Kidney (tissue), 14 donors: ENCODE results near the gene PCDHGA7. TPM values are rescaled to one million over a fixed set of nuclear protein-coding genes. Genes with fewer than 3 reads are reported as not detected.
A peak's percentile ranks its signal among the peaks of the same experiment; 100 is the strongest.
"Not testable (repeated sequence)": the region's sequence is repeated elsewhere in the genome, so short reads cannot be mapped to it uniquely, and the experiment has no call there.

Experiments used
- DNase-seq, 5 donors: peaks; one replicate each; pipeline ENCODE4 v3.0.0-alpha.2; 2013 to 2020
- FAIRE-seq: peaks from 2 replicates; lab custom pipeline; 2012; peaks lifted over from hg19 to GRCh38; lab: Jason Lieb, UNC
- H3K27ac ChIP-seq, 2 donors: one replicate each; pipeline ENCODE4 v1.7.0; 2013; ENCODE audit warnings: low read depth in 2 of 2, low read length in 2 of 2, inconsistent platforms in 1 of 2
- H3K27me3 ChIP-seq: one replicate; pipeline ENCODE4 v1.7.1; 2013; ENCODE audit warnings: low read length, inconsistent platforms; ENCODE audit not compliant: control insufficient read depth, insufficient read depth
- H3K36me3 ChIP-seq, 3 donors: one replicate each; pipeline versions ENCODE4 v1.7.0 to v1.7.1; 2013; ENCODE audit warnings: low read length in 3 of 3, control low read depth in 1 of 3, inconsistent platforms in 1 of 3; ENCODE audit not compliant: insufficient read depth in 3 of 3, control insufficient read depth in 2 of 3
- H3K4me1 ChIP-seq, 3 donors: one replicate each; pipeline versions ENCODE4 v1.7.0 to v1.7.1; 2013; ENCODE audit warnings: low read length in 3 of 3, inconsistent platforms in 1 of 3, low read depth in 1 of 3; ENCODE audit not compliant: control insufficient read depth in 2 of 3, insufficient read depth in 2 of 3
- H3K4me3 ChIP-seq, 3 donors: one replicate each; pipeline versions ENCODE4 v1.7.0 to v1.8.1; 2013; ENCODE audit warnings: low read length in 3 of 3, control low read depth in 1 of 3, inconsistent platforms in 1 of 3
- H3K9ac ChIP-seq, 3 donors: one replicate each; pipeline versions ENCODE4 v1.7.0 to v1.7.1; 2013; ENCODE audit warnings: low read length in 3 of 3, control low read depth in 1 of 3, inconsistent platforms in 1 of 3
- H3K9me3 ChIP-seq, 3 donors: one replicate each; pipeline versions ENCODE4 v1.7.0 to v1.7.1; 2013; ENCODE audit warnings: low read length in 3 of 3, control low read depth in 1 of 3, inconsistent platforms in 1 of 3; ENCODE audit not compliant: control insufficient read depth in 2 of 3, insufficient read depth in 1 of 3
- CTCF ChIP-seq: IDR thresholded peaks from 3 replicates; pipeline ENCODE4 v1.5.1; 2012; ENCODE audit warnings: mild to moderate bottlenecking, moderate library complexity, borderline replicate concordance; ENCODE audit not compliant: insufficient read depth; ENCODE audit errors: extremely low read depth
- intact Hi-C: fragments of 100-400 bp; cut with DNase I; formaldehyde crosslinking; loops from one replicate; pipeline ENCODE4 v1.11.1; 2022
- polyA plus RNA-seq: library from polyadenylated mRNA; stranded (reverse); fragments of 350-450 nt; fragmentation: Illumina TruSeq; extraction: RNeasy Lipid Tissue Mini Kit (QIAGEN cat#74804); gene quantifications from one replicate; pipeline ENCODE4 v1.2.3, GENCODE V29; 2014; ENCODE audit warnings: low read depth, low replicate concordance; ENCODE audit not compliant: insufficient read depth
- total RNA-seq: library from RNA; stranded (reverse); fragmentation: NEBNext Ultra II Directional; extraction: Animal tissue kit (Norgen Biotek cat#: 25700); gene quantifications from one replicate; pipeline ENCODE4 v1.2.1, GENCODE V29; 2021
- donor health status: control.
- donor health status: control.
- donor health status: control.
- donor health status: control.
- donor health status: control.
- donor health status: DM: yes; HTN: yes; CAD: no.
- donor health status: Normal renal cell carcinoma (clear cell type).

The PCDHGA7 gene
- total and polyA plus RNA-seq, 2 donors from 2014 or later, result 0.49 to 4.1 TPM

DNA sequence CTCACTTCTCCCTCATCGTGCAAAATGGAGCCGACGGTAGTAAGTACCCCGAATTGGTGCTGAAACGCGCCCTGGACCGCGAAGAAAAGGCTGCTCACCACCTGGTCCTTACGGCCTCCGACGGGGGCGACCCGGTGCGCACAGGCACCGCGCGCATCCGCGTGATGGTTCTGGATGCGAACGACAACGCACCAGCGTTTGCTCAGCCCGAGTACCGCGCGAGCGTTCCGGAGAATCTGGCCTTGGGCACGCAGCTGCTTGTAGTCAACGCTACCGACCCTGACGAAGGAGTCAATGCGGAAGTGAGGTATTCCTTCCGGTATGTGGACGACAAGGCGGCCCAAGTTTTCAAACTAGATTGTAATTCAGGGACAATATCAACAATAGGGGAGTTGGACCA lies 48.7 kb downstream of the PCDHGA7 start:
- no peak overlapping the region for H3K27ac ChIP-seq
- peak overlapping the region in 1 of 3 donors; percentile 39 for H3K4me3 ChIP-seq
- H3K36me3 ChIP-seq, result no peaks in the 10 kb centered on the region
- no peak for TF ChIP-seq CTCF
- H3K9ac ChIP-seq, result no peak overlapping the region
- FAIRE-seq, result no peak
- H3K4me1 ChIP-seq, result no peaks in the 10 kb centered on the region
- intact Hi-C loops, result no loop called here
- DNase-seq, result no peak
- H3K27me3 ChIP-seq, result no peaks in the 10 kb centered on the region
- H3K9me3 ChIP-seq, result peaks cover 5 to 65% (median 25%) of the 10 kb centered on the region in 3 donors

- H3K36me3 ChIP-seq, FAIRE-seq, DNase-seq, H3K9ac ChIP-seq, H3K27me3 ChIP-seq, H3K27ac ChIP-seq, intact Hi-C loops, H3K4me1 ChIP-seq: not testable (repeated sequence)
- Histone ChIP-seq H3K4me3 (peak overlapping the region in 1 of 3 donors; percentile 39), H3K9me3 (peaks cover 3 to 62% (median 19%) of the 10 kb centered on the region in 3 donors)
Observed at GRCh38 chr5:141432308-141432707, 49.8 kb downstream of the PCDHGA7 start.

DNA sequence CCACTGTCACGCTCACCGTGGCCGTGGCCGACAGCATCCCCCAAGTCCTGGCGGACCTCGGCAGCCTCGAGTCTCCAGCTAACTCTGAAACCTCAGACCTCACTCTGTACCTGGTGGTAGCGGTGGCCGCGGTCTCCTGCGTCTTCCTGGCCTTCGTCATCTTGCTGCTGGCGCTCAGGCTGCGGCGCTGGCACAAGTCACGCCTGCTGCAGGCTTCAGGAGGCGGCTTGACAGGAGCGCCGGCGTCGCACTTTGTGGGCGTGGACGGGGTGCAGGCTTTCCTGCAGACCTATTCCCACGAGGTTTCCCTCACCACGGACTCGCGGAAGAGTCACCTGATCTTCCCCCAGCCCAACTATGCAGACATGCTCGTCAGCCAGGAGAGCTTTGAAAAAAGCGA lies 50.2 kb downstream of the PCDHGA7 start:
- FAIRE-seq, H3K36me3 ChIP-seq, H3K27me3 ChIP-seq, H3K4me3 ChIP-seq, intact Hi-C loops, H3K27ac ChIP-seq, DNase-seq, H3K9ac ChIP-seq, H3K4me1 ChIP-seq: not testable (repeated sequence)
- H3K9me3 ChIP-seq, result peaks cover 2 to 57% (median 16%) of the 10 kb centered on the region in 3 donors

DNA sequence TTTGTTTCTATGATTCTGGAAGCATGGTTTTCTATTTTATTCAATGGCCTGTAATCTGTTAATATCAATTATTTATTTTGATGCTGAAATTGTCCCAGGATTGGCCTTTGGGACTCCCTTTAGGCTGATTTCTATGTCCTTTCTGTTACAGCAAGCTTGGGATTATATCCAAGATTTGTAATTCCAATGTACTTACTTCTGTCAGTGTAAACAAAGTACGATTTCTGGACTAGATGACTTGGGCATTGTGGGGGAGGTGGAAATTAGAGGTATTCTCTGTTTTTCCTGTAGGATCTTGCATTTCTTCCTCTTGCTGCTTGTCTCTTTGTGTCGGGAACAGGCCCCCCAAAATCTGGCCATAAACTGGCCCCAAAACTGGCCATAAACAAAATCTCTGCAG lies 51.5 kb downstream of the PCDHGA7 start:
- no peak overlapping the region for H3K9ac ChIP-seq
- FAIRE-seq (no peak), DNase-seq (no peak)
- H3K9me3 ChIP-seq, result peaks cover 2 to 48% (median 16%) of the 10 kb centered on the region in 3 donors
- no peaks in the 10 kb centered on the region for H3K27me3 ChIP-seq
- no peak overlapping the region for H3K4me3 ChIP-seq
- no peaks in the 10 kb centered on the region for H3K36me3 ChIP-seq
- no peak for TF ChIP-seq CTCF
- intact Hi-C loops, result no loop called here
- no peak overlapping the region for H3K27ac ChIP-seq
- H3K4me1 ChIP-seq, result no peaks in the 10 kb centered on the region

Other genes with a start within 250 kb of the PCDHGA7 start
Only the 30 nearest of the 36 such genes appear.
- gene PCDHB9, start 195.6 kb upstream of the PCDHGA7 start, total RNA-seq, result 2.4 TPM
- gene PCDHB9, start 195.6 kb upstream of the PCDHGA7 start, polyA plus RNA-seq, result 0.47 TPM
- gene PCDHB10, start 190.4 kb upstream of the PCDHGA7 start, total RNA-seq, result 2.3 TPM
- 0.73 TPM for gene PCDHB10, start 190.4 kb upstream of the PCDHGA7 start, polyA plus RNA-seq
- gene PCDHB11, start 183.1 kb upstream of the PCDHGA7 start, total RNA-seq, result 4.3 TPM
- 0.47 TPM for gene PCDHB11, start 183.1 kb upstream of the PCDHGA7 start, polyA plus RNA-seq
- gene PCDHB12, start 174.0 kb upstream of the PCDHGA7 start, total RNA-seq, result 2.5 TPM
- gene PCDHB12, start 174.0 kb upstream of the PCDHGA7 start, polyA plus RNA-seq, result 0.77 TPM
- gene PCDHB13, start 168.8 kb upstream of the PCDHGA7 start, total RNA-seq, result 5.9 TPM
- 0.86 TPM for gene PCDHB13, start 168.8 kb upstream of the PCDHGA7 start, polyA plus RNA-seq
- 6.2 TPM for gene PCDHB14, start 159.4 kb upstream of the PCDHGA7 start, total RNA-seq
- 2.0 TPM for gene PCDHB14, start 159.4 kb upstream of the PCDHGA7 start, polyA plus RNA-seq
- gene PCDHB15, start 137.3 kb upstream of the PCDHGA7 start, total RNA-seq, result 6.0 TPM
- gene PCDHB15, start 137.3 kb upstream of the PCDHGA7 start, polyA plus RNA-seq, result 1.8 TPM
- 0.94 TPM for gene SLC25A2, start 78.7 kb upstream of the PCDHGA7 start, total RNA-seq
- gene SLC25A2, start 78.7 kb upstream of the PCDHGA7 start, polyA plus RNA-seq, result not detected
- 73.5 TPM for gene TAF7, start 62.0 kb upstream of the PCDHGA7 start, total RNA-seq
- 71.3 TPM for gene TAF7, start 62.0 kb upstream of the PCDHGA7 start, polyA plus RNA-seq
- gene PCDHGA1, start 52.2 kb upstream of the PCDHGA7 start, total RNA-seq, result 0.69 TPM
- 0.19 TPM for gene PCDHGA1, start 52.2 kb upstream of the PCDHGA7 start, polyA plus RNA-seq
- gene PCDHGA2, start 44.0 kb upstream of the PCDHGA7 start, total RNA-seq, result 4.7 TPM
- gene PCDHGA2, start 44.0 kb upstream of the PCDHGA7 start, polyA plus RNA-seq, result 0.73 TPM
- 4.0 TPM for gene PCDHGA3, start 38.9 kb upstream of the PCDHGA7 start, total RNA-seq
- 0.22 TPM for gene PCDHGA3, start 38.9 kb upstream of the PCDHGA7 start, polyA plus RNA-seq
- gene PCDHGB1, start 32.6 kb upstream of the PCDHGA7 start, total RNA-seq, result 2.9 TPM
- gene PCDHGB1, start 32.6 kb upstream of the PCDHGA7 start, polyA plus RNA-seq, result 0.37 TPM
- gene PCDHGA4, start 27.7 kb upstream of the PCDHGA7 start, total RNA-seq, result 3.9 TPM
- gene PCDHGA4, start 27.7 kb upstream of the PCDHGA7 start, polyA plus RNA-seq, result 0.13 TPM
- 4.0 TPM for gene PCDHGB2, start 22.7 kb upstream of the PCDHGA7 start, total RNA-seq
- not detected for gene PCDHGB2, start 22.7 kb upstream of the PCDHGA7 start, polyA plus RNA-seq
- 2.8 TPM for gene PCDHGA5, start 18.6 kb upstream of the PCDHGA7 start, total RNA-seq
- not detected for gene PCDHGA5, start 18.6 kb upstream of the PCDHGA7 start, polyA plus RNA-seq
- gene PCDHGB3, start 12.5 kb upstream of the PCDHGA7 start, total RNA-seq, result 4.4 TPM
- gene PCDHGB3, start 12.5 kb upstream of the PCDHGA7 start, polyA plus RNA-seq, result 0.15 TPM
- gene PCDHGA6, start 8.9 kb upstream of the PCDHGA7 start, total RNA-seq, result 7.2 TPM
- gene PCDHGA6, start 8.9 kb upstream of the PCDHGA7 start, polyA plus RNA-seq, result 0.34 TPM
- gene PCDHGB4, start 5.0 kb downstream of the PCDHGA7 start, total RNA-seq, result 6.1 TPM
- 1.0 TPM for gene PCDHGB4, start 5.0 kb downstream of the PCDHGA7 start, polyA plus RNA-seq
- 1.8 TPM for gene PCDHGA8, start 9.9 kb downstream of the PCDHGA7 start, total RNA-seq
- gene PCDHGA8, start 9.9 kb downstream of the PCDHGA7 start, polyA plus RNA-seq, result 0.09 TPM
- 12.3 TPM for gene PCDHGB5, start 15.2 kb downstream of the PCDHGA7 start, total RNA-seq
- 0.82 TPM for gene PCDHGB5, start 15.2 kb downstream of the PCDHGA7 start, polyA plus RNA-seq
- gene PCDHGA9, start 20.0 kb downstream of the PCDHGA7 start, total RNA-seq, result 7.6 TPM
- gene PCDHGA9, start 20.0 kb downstream of the PCDHGA7 start, polyA plus RNA-seq, result 0.54 TPM
- gene PCDHGB6, start 25.3 kb downstream of the PCDHGA7 start, total RNA-seq, result 7.5 TPM
- gene PCDHGB6, start 25.3 kb downstream of the PCDHGA7 start, polyA plus RNA-seq, result 0.22 TPM
- gene PCDHGA10, start 30.2 kb downstream of the PCDHGA7 start, total RNA-seq, result 5.1 TPM
- 0.47 TPM for gene PCDHGA10, start 30.2 kb downstream of the PCDHGA7 start, polyA plus RNA-seq
- 15.1 TPM for gene PCDHGB7, start 34.9 kb downstream of the PCDHGA7 start, total RNA-seq
- gene PCDHGB7, start 34.9 kb downstream of the PCDHGA7 start, polyA plus RNA-seq, result 1.0 TPM
- 3.6 TPM for gene PCDHGA11, start 38.3 kb downstream of the PCDHGA7 start, total RNA-seq
- gene PCDHGA11, start 38.3 kb downstream of the PCDHGA7 start, polyA plus RNA-seq, result 0.37 TPM
- 4.0 TPM for gene PCDHGA12, start 47.8 kb downstream of the PCDHGA7 start, total RNA-seq
- 0.24 TPM for gene PCDHGA12, start 47.8 kb downstream of the PCDHGA7 start, polyA plus RNA-seq
- gene PCDHGC3, start 93.2 kb downstream of the PCDHGA7 start, total RNA-seq, result 51.5 TPM
- 41.0 TPM for gene PCDHGC3, start 93.2 kb downstream of the PCDHGA7 start, polyA plus RNA-seq
- gene PCDHGC4, start 102.3 kb downstream of the PCDHGA7 start, total RNA-seq, result 1.5 TPM
- not detected for gene PCDHGC4, start 102.3 kb downstream of the PCDHGA7 start, polyA plus RNA-seq
- gene PCDHGC5, start 106.3 kb downstream of the PCDHGA7 start, total RNA-seq, result 1.4 TPM
- not detected for gene PCDHGC5, start 106.3 kb downstream of the PCDHGA7 start, polyA plus RNA-seq